GM13977 (cell line): ENCODE results near the gene DEFB121.

Experiments
- DNase-seq: peaks from one replicate; pipeline ENCODE4 v3.0.0; 2012; ENCODE audit warnings: low spot score
- in situ Hi-C: fragments of 300-500 bp; cut with MboI; formaldehyde crosslinking; loops from one replicate; pipeline ENCODE4 v1.12.0; 2022; ENCODE audit warnings: low sequenced_read_pairs, low pct_unique_long_range_greater_than_20kb, mixed read lengths, inconsistent platforms; ENCODE audit not compliant: unreplicated experiment
- TF ChIP-seq, protein P1 (sequence below): IDR thresholded peaks from 2 replicates; pipeline ENCODE4 v1.5.1; 2012; ENCODE audit warnings: mild to moderate bottlenecking, control low read depth; ENCODE audit not compliant: insufficient read depth; ENCODE audit errors: extremely low read depth, missing control alignments

DEFB121 gene

GRCh38 chr20:31363295-31363694 lies 42.7 kb downstream of the DEFB121 start:
- TF ChIP-seq, protein P1, sequence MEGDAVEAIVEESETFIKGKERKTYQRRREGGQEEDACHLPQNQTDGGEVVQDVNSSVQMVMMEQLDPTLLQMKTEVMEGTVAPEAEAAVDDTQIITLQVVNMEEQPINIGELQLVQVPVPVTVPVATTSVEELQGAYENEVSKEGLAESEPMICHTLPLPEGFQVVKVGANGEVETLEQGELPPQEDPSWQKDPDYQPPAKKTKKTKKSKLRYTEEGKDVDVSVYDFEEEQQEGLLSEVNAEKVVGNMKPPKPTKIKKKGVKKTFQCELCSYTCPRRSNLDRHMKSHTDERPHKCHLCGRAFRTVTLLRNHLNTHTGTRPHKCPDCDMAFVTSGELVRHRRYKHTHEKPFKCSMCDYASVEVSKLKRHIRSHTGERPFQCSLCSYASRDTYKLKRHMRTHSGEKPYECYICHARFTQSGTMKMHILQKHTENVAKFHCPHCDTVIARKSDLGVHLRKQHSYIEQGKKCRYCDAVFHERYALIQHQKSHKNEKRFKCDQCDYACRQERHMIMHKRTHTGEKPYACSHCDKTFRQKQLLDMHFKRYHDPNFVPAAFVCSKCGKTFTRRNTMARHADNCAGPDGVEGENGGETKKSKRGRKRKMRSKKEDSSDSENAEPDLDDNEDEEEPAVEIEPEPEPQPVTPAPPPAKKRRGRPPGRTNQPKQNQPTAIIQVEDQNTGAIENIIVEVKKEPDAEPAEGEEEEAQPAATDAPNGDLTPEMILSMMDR, result no peak
- in situ Hi-C loops, result no loop called here
- no peak for DNase-seq

DNA sequence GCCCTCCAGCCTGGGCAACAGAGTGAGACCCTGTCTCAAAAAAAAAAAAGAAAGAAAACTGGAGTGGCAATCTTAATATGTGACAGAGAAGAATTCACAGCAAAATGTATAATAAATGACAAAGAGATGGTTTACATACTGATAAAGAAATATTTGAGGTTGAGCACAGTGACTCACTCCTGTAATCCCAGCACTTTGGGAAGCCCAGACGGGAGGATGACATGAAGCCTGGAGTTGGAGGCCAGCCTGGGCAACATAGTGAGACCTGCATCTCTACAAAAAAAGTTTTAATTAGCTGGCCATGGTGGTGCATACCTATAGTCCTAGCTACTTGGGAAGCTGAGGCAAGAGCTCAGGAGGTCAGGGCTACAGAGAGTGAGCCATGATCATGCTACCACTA lies 50.0 kb downstream of the DEFB121 start:
- no peak for DNase-seq

More for the DNA sequence above, 50.0 kb downstream of the DEFB121 start:
- TF ChIP-seq, protein P1, result no peak
- in situ Hi-C loops, result no loop called here
